LoVo (cell line): ENCODE results near the gene SCAMP5.

Experiments used
- DNase-seq: peaks from one replicate; pipeline ENCODE4 v3.0.0-alpha.2; 2016; ENCODE audit warnings: low spot score

Gene SCAMP5

DNA sequence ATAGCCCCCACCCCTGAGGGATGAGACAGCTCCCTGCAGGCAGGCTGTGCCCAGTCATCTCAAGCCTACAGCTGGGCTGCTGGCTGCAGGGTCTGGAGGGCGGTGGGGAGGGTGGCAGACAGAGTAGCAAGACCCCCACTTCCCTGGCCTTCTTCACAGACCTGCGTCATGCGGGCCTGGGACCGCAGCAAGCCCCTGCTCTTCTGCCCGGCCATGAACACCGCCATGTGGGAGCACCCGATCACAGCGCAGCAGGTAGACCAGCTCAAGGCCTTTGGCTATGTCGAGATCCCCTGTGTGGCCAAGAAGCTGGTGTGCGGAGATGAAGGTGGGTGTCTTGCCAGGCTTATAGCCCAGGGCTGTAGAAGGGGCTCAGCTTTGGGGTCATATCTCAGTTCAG, 53.0 kb downstream of the SCAMP5 start:
- DNase-seq = no peak

- no peak for DNase-seq
These were observed 54.0 kb downstream of the SCAMP5 start for GRCh38 chr15:75049392-75049791.

GRCh38 chr15:75050283-75050682, 54.9 kb downstream of the SCAMP5 start:
- no peak for DNase-seq

DNA sequence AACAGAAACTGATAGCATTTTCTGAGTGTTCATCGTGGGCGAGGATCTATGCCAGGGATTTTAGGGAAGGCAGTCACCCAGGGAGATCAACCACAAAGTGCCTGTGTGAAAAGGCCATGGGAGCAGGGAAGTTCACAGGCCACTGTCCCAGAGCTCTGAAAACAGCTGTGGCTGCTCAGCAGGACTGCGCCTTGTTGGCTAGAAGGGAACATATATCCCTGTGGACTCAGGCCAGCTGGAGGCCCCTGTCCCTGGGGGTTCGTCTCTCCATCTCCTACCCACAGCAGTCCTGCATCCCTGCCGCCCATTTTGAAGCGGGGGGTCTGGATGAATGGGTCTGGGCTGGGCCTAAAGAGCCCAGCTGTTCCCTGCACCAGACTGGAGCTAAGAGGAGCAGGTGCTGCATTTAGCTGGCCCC, 55.8 kb downstream of the SCAMP5 start:
- DNase-seq = no peak

- no peak for DNase-seq
These were observed 56.3 kb downstream of the SCAMP5 start for GRCh38 chr15:75051711-75052110.

- DNase-seq = no peak
These were observed 57.8 kb downstream of the SCAMP5 start for GRCh38 chr15:75052972-75053747.

- DNase-seq = no peak
These were observed 58.4 kb downstream of the SCAMP5 start for GRCh38 chr15:75053748-75054125.

DNA sequence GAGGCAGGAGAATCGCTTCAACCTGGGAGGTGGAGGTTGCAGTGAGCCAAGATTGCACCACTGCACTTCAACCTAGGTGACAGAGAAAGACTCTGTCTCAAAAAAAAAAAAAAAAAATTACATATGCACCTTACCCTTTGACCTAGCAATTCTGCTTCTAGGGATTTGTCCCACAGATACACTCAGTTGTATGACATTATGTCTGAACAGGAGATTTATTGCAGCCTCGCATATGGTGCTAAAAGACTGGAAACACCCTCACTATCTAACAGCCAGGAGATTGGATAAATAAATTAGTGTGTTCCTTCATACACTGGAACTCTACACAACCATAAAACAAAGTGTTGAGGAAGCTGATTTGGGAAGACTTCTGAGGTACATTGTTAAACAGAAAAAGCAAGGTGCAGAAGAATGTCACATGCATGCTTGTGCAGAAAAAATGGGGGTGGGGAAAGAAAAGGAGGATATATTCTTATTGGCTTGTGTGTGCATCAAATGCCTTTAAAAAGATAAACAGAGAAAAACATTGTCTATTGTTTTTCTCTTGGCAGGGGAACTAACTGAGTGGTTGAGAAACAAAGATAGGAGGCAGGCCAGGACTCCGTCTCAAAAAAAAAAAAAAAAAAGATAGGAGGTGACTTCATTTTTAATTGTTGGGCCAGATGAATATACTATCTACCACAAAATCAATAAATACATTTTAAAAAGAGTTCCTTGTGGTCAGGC, 59.0 kb downstream of the SCAMP5 start:
- no peak for DNase-seq

DNA sequence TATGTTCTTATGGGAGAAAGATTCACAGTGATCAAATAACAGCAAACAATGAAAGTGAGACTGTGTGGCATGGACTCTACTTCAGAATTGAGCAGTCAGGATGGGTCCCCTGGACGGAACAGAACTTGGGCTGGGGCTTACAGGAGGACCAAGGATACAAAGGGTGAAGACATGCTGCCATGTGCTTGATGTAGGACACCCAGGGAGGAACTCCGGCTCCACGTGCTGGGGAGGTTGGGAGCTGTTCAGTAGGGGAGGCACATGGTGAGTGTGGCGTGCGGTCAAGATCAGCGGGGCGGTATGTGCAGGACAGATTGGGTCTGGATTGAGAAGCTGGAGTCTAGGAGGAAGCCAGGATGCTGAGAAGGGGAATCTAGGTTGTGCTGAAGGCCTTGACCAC, 60.7 kb downstream of the SCAMP5 start:
- DNase-seq = no peak

- no peak for DNase-seq
These were observed 63.0 kb downstream of the SCAMP5 start for GRCh38 chr15:75058127-75058905.

DNA sequence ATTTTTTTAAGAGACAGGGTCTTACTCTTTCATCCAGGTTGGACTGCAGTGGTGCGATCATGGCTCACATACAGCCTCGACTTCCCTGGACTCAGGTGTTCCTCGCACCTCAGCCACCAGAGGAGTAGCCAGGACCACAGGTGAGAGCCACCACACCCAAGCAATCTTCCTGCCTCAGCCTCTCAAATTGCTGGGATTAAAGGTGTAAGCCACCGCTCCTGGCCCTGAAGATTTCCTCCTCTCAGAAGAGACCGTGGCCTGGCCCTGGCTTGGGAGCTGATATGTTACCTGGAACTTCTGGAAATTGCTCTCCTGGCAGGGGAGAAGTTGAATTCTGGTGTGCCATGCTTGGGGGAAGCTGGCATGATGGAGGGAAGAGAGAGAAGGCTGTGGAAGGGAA, 64.2 kb downstream of the SCAMP5 start:
- DNase-seq = no peak

DNA sequence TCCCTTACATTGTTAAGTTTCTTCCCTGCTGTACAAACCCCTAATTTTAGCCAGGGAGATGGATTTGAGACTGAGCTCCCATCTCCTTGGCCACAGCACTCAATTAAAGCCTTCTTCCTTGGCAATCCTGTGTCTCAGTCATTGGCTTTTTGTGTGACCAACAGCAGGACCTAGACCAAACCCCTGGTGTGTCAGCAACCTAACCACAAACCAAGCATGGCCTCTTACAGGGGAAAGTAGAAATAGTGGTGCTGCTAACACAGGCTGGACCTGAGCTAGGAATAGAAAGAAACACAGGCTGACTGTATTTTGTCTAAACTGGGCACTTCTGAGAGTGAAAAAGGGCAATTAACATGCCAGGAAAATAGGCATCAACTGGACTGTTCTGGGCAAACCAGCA, 65.9 kb downstream of the SCAMP5 start:
- no peak for DNase-seq

- no peak for DNase-seq
These were observed 67.3 kb downstream of the SCAMP5 start for GRCh38 chr15:75062706-75063105.

- DNase-seq = no peak
These were observed 68.0 kb downstream of the SCAMP5 start for GRCh38 chr15:75063338-75063737.

- DNase-seq = no peak
These were observed 68.5 kb downstream of the SCAMP5 start for GRCh38 chr15:75063889-75064288.

- no peak for DNase-seq
These were observed 69.5 kb downstream of the SCAMP5 start for GRCh38 chr15:75064846-75065245.

- no peak for DNase-seq
These were observed 70.1 kb downstream of the SCAMP5 start for GRCh38 chr15:75065467-75065850.

DNA sequence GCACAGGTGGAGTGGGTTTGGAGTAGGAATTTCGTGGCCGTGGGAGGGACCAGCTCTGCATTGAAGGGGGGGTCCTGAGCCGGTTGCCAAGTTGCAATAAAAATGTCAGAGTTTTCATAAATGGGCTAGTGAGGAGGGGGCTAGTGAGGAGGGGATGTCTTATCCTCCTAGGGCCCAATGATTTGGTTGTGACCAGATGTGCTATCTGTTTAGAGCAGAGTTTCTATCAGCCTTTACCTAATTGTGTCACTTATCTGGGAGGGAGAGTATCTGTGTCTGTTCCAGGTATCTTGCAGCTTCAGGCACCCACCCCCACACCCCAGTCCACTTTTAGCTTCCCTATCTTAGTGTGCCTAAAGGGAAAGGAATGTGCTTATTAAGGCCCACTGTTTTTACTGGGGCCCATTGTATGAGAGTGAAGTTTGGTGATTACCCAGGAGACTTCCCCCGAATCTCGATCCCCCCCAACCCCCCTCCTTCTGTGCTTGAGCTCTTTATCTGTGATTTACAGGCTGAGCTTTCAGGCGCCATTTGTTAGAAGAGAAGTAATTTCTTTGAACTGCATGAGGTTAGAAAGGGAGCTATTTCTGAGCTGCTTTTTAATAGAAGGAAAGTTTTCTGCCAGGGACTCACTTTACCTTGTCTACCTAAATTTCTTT, 70.6 kb downstream of the SCAMP5 start:
- DNase-seq = no peak

DNA sequence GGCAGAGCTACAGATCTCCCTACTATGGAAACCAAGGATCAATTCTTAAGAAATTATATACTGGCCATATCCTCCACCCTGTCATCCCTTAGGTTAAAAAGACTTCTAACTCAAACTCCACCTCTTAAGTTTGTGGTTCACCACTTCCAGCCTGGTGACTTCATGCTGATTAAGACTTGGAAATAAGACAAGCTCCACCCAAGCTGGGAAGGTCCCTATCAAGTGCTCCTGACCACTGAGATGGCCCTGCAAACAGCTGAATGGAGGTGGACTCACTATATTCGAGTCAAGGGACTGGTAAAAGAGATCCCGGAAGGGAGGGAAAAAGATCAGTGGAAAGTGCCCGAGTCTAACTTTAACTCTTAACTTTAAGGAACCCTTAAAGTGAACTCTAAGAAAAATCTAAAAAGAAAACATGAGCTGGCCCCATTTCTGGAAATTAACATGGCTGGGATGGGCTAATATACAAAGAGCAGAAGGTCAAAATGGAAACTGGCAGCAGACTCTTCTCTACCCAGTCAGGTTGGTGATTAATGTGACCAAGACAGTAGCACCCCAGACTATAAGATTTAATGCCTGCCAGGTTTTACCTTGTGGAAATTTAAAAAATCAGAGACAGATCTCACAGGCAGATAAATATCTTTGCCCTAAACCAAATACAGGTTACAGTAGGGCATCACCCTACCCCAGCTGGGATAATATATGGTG, 71.9 kb downstream of the SCAMP5 start:
- no peak for DNase-seq

- no peak for DNase-seq
These were observed 73.4 kb downstream of the SCAMP5 start for GRCh38 chr15:75068748-75069147.

DNA sequence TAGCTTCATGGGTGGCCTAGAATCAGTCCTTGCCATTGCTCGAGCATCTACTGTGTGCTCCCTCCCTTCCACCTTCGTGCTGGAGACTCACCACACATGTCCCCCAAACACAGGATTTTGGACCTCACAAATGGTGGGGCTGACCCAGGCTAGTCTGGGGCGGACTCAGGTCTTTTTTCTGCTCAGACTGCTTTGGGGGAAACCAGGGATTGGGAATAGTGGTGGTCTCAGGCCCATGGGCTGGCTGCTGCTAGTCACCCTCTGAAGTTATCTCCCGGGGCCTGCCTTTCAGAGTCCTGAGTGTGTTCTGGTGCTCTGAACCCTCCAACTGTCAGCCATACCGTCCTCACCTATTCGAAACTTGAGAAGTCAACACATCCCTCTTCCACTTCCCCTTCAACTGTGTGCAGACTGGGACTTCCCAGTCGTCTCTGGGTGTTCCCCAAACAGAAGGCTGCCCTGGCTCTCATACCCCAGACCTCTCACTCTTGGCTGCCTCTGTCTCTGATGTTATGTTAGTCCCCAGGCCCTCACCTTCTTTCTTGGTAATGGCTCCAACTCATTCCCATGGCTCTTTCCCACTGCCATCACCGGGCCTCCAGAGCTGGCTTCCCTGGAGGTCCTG, 74.0 kb downstream of the SCAMP5 start:
- no peak for DNase-seq
